HG02973 (cell line): Measurements from ENCODE around the gene ABLIM3.

Experiments used
- ATAC-seq: cut with Tn5 transposase; IDR thresholded peaks from one replicate; pipeline ENCODE4 v1.9.1; 2021; ENCODE audit warnings: moderate library complexity; ENCODE audit not compliant: unreplicated experiment

The ABLIM3 gene

DNA sequence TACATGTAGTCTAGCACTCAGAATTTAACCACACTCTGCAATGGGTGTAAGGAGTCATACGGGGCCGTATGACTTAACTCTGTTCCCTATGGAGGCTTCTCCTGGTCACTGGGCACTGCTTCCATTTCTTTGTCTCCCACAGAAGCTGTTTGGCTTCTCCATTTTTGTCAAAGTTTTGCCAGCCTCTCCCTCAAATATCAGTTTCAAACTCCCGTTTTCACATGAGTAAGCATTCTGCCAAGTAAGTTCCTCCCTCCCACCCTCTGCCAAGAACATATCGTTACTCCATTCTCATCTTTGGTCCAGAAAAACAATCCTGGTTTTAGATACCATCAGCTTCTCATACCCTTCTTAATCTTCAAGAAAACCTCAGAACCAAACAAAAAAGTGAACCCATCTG lies 136.5 kb downstream of the ABLIM3 start:
- ATAC-seq = no peak

DNA sequence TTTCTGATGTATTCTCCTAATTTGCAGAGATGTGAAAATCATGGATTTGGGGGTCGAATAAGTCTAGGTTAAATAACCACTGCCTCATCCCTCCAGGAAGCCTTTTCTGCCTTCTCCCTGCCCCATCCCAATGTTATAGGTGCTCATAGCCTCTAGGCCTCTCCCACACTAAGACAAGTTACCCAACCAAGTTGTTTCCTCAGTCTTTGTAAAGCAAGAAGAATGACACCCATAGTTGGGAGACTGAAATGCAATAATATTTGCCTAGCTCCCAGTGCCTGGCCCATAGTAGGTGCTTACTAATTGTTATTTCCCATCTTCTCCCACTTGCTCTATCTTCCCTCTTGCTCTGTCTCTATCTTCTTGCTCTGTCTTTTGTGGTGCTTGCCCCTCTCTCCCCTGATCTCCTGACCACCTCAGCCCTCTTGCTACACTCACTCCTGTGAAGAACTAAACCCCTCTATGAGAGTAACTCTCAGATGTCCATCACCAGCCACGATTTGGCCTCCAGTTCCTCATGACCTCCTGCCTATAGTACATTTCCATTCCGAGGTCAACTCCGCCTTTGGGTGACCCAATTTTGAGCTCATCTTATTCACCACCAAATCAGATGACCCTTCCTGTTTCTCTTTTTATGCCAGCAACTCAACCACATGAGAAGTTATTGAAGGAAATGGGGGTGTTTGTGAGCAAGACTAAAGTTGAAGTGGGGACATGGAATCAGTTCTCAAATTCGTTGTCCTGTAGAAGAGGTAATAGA lies 137.3 kb downstream of the ABLIM3 start:
- no peak for ATAC-seq

DNA sequence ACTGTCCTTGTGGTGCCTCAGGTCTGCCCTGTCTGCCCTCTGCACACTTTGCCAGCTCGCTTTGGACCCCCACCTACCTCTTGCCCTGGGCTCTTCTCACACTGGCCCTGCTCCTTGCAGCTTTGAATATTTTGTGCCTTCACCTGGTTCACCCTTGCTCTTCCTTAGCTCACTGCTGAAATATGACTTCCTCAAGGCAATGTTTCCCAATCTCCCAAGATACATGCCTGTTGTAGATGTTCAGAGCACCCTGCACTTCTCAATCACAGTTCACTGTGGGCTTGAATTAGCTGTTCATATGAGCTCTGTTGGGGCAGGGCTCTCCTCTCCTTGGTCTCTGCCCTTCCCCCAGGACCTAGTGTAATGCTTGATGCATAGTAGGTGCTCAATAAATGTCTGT lies 138.4 kb downstream of the ABLIM3 start:
- no peak for ATAC-seq

DNA sequence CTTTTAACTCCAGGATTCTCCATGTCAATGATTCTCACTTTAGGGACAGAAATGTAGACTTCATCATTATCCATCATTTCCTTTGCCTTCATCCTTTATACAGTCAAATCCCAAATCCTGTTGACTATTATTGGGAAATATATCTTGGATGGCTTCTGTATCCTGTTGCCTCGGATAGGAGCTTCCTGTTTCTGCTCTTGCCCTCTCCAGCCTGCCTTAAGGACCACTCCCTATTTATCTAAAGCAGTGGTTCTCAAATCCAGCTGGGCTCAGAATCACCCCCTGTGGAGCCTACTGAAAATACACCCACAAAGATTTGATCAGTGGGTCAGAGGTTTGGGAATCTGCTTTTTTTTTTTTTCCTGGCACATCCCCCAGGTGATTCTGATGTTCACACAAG lies 138.8 kb downstream of the ABLIM3 start:
- no peak for ATAC-seq

DNA sequence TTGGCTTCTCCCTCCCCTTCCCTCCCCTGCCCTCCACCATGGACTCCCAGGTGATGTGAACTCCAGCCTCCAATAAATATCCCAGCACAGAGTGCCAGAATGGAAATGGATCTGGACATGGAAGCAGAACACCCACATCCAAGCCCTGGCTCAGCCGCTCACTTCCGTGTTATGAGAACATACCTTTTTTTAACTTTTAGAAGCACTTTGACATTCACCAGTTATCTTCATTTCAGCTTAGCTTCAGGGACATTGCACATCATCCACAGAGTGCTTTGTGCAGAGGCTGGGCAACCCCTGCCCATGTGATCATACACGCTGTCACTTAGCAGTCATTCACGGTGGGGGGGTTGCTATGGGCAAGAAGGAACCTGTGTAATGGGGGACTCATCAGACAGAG lies 139.5 kb downstream of the ABLIM3 start:
- ATAC-seq = no peak

DNA sequence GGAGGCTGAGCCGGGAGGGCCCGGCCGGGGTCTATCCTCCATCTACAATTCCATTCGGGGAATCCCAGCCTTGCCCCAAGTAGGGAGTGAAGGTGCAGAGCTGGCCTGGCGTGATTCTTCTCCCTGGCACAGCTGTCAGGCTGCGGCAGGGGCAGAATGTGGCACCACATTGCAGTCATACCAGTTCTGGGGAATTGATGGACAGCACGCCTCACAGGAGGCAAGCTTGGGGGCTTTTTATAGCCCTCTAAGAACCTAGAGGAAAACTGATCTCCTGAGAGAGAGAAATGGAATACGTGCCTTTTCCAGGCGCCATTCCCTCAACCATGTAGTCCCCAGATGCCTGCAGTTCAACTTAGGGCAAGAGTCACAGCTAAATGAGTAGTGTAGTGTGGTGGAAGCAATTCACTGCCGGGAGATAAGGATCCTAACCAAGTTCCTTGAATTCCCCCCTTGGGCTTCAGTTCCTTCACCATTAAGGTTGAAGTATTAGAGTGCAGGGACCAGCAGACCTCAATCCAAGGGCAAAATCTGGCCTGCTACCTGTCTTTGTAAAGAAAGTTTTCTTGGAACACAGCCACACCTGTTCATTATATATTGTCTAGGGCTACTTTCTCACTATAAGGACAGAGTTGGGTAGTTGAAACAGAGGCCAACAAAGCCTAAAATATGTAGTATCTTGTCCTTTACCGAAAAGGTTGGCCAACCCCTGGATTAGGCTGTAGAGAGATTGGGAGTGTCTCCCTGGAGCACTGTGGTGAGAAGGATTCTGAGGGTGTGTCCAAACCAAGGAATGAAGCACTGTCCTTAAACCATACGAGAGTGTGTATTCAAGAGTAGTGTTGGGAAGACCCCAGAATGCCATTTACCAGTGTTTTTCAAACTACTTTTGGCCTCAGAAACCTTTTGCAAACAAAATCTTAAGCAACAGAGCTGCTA lies 141.0 kb downstream of the ABLIM3 start:
- no peak for ATAC-seq

DNA sequence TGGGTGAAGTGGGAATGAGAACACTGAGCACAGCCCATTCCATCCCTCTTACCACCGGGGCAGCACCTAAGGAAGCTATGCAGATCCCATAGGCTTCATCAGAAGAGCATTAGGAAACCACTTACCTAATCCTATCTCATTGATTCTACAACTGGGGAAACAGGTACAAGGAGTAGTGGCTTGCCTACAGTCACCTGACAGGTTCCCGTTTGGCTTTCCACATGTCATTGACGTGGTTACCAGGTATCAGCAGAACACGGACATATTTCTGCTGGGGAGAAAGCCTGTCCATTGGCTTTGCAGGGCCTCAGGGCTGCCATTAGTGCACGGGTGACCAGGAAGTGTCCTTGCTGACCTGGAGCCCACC lies 141.7 kb downstream of the ABLIM3 start:
- no peak for ATAC-seq

DNA sequence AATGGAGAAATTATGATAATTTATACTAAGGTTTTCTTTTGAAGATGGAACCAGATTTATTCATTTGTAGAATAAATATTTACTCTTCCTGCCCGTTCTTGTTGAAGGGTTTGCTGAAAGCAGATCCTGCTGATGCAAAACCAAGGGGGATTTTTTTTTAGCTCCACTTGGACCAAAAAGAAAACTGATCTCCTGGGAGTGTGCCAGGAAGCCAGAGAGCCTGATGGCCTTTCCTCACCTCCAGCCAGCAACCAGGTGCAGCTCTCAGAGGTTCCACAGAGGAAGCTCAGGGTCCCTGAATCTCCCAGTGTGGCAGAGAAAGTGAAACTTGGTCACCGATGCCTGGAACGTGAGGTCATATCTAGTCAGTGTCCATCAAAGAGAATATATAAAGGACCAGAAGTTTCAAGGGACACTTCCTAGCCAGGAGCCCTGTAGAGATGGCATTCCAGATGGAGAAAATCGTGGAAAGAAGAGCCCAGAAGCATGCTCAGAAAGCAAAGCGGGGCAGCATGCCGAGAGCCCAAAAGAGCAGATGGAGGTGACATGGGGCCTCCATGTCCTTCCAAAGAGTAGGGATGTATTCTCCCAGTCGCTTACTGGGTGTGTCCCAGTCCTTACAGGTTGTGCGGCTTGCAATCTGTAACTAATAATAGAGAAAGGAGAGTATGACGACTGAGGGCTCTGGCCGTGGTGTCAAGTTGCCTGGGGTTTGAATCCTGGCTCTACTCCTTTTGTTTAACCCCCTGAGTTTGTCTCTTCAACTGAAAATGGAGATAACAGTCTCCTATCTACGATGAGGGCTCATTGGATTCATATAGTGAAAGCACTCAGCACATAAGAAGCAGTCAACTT lies 142.6 kb downstream of the ABLIM3 start:
- no peak for ATAC-seq

DNA sequence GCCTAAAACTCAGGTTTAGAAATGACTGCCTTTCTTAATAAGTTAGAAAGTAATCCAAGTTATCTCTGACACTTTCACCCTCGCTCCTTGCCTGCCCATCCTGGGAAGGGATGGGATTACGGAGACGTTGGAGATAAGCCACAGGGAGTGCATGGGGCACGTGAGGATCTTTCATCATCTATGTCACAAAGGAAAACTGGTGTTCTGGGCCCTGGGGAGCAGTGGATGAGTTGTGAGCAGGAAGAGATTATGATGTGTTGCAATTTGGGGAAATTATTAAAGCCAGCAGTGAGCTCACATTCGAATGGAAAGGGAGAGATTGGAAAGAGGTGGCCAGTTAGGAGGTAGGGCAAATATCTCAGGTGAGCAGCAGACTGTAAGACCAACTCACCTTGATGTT lies 143.2 kb downstream of the ABLIM3 start:
- ATAC-seq = no peak

DNA sequence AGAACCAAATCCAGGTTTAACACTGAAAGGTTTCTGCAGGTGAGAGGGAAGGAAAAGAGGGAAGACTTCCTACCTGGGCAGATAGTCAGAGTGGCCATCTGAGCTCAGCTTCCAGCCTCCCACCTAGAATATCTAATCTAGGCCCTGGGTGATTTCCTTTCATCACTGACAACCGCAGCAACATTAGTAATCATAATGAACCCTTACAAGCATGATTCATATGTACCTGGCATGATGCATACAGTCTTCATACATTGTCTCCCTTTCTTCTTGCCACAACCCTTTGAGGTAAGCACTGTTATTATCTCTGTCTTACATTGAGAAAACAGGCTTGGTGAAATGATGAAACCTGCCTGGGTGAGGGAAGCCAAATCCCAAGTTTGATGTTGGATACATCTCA lies 143.9 kb downstream of the ABLIM3 start:
- ATAC-seq = no peak

DNA sequence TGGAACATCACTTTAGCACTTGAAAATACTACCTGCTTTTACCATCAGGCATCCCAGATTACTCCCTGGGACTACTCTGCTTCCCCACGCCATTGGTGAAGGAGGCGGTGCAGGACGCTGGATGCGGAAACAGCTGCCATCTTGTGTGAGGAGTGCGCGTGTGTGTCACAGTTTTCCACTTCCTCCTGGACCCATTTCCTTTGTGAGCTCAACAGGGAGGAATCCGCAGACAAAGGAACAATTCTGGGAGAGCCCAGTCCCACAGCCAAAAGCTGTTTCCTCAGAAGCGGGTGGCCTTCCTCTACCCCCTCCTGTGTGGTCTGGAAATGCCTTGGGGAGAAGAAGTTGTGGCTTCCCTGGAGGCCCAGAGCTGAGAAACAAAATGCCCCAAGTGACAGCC lies 147.1 kb downstream of the ABLIM3 start:
- no peak for ATAC-seq

DNA sequence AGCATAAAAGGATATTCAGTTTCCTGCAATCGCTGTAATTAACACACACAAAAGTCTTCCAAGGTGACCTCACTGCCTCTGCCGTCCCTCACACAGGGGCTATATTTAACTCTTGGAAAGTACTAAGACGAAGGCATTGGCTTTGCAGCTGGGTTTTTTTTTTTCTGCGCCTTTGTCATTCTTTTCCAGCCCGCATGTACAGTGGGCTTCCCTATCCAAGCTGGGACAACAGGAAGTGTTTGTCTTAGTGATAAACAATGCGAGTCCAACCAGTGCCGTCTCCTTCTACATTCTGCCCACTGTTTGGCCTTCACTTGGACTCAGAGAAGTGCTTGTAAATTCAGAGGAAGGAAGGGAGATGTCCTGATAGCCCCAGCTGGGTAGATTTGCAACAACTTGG lies 148.0 kb downstream of the ABLIM3 start:
- no peak for ATAC-seq

DNA sequence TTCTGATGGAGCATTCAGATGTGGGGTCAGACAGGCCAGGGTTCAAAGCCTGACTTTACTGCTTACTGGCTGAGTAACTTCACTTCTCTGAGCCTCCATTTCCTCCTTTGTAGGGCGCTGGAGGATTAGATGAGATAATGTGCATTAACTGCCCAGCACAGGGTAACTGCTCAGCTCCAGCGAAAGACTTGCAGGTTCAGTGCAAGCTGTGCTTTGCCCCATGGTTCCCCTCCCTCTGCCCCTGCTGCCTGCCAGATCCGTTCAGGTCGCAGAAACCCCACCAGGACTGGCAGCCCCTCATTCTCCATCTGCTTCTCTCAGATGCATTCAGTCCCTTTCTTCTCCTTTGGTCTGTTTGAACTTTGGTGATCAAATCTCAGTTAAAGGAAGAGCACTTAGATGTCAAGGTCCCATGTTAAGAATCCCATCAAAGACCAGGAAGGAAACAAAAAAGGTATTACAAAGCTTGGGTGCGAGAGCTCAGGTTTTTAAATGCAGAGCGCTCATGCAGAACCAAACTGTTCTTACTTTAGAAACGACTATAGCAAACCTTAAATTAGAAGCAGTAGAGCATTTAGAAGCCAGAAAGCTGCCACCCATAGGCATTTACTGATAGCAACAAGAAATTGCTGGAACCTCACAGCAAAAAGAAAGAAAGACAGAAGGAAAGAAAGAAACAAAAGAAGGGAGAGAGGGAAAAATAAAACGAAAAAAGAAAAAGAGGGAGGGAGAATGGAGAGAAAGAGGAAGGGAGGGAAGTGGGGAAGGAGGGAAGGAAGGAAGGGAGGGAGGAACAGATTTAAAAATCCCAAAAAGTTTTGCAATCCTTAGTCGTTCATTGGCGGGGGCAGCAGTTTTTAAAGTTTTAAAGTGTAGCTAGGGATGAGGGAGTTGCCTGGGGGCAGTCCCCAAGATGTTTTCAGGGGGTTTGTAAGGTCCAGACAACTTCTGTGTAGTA lies 153.9 kb downstream of the ABLIM3 start:
- ATAC-seq = no peak

DNA sequence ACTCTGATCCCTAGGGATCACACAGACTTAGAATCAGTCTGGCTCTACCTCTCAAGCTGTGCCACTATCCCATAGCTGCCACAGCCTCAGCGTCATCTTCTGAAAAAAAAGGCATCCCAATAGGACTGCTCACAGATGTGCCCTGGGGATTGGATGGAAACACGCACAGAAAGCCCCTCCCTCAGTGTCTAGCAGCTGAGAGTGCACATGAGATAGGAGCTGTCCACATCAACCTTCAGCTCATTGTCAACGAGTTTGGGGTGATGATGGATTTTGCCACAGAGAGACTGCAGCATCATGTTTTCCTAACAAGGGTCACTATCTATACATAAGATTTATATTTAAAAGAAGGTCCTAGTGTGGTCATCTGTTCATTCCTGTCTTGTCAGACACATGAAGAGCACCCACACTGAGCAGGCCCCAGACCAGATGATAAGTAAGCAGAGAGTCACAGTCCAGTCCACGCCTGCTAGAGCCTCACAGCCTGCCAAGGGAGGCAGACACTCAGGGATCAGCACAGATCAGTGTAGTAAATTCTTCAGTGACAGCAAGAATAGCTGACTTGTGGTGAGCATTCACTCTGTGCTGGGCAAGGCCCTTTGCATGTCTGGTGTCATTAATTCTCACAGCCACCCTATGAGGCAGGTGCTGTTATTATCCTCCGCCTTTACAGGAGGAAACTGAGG lies 156.2 kb downstream of the ABLIM3 start:
- ATAC-seq = no peak

DNA sequence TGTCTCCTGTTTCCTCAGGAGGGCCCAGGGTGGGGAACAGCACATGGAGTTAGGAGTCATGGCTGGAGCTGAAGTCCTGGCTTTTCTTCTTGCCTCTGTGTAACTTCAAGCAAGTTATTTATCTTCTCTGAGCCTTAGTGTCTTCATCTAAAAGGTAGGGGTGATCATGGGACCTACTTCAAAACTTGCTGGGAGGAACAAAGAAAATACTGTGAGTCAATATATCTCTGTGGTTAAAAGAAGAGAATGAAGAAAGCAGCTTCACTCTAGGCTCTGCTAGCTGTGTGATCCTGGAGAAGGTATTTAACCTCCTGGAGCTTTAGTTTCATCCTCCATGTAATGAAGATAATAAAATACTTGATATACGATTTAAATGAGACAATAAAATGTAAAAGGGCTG lies 156.9 kb downstream of the ABLIM3 start:
- no peak for ATAC-seq

DNA sequence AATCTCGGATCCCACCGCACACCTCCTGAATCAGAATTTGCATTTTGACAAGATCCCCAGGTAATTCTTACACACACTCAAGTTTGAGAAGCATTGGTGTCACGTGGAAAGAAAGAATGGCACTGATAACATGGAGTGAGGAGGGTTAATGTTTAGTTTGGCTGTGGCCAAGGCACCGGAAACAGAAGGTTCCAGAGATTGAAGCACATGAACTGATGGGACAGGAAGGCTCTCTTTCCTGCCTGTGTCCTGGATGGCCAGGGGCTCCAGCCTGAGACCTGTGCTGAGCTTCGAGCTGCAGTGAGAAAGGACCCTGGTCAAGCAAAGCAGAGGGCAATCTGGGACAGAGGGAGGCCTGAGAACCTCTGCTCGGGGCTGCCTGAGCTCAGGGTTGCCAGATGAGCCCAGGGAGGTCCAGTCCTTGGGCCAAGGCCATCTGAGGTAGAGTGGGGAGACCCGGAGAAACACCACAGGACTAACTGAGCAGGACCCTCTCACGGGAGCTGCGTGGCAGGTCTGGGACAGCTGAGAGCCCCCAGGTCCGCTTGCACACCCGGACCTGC lies 157.6 kb downstream of the ABLIM3 start:
- no peak for ATAC-seq

DNA sequence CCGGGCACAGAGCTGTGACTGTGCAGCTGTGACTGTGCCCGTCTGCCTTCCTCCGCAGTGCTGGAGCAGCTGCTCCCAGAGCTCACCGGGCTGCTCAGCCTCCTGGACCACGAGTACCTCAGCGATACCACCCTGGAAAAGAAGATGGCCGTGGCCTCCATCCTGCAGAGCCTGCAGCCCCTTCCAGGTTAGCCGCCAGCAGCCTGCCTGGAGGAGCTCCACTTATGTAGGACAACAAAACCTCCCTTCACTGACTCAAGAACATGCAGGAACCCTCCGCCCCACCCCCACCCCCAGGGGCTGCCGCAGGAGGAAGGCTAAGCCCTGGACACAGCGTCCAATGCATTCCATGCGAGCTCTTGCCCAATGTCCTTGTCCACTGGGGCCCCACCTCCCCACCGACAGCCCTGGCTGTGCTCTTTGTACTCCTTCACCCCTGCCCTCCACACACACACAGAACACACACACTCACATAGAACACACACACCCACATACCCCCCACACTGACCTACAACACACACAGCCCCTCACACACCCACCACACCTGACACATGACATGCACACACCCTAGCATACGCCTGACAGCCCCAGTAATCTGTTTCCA lies 158.3 kb downstream of the ABLIM3 start:
- ATAC-seq = no peak

DNA sequence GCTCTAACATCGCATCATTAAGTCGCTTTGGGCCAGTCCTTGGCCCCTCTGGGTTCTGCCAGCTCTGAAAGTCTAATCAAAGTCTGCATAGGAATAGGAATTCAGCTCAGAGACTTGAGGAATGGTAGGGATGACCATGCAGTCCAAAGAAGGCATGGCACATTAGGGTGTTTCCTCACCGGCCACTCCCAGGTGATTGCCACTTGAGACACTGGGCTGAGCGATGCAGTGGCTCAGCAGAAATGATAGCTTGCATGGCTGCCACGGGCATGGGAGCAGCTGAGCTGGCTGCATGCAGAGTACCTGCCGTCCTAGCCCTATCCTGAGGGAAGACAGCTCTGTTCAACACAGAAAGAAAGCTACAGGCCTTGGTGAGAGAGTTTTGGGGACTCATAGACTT lies 159.1 kb downstream of the ABLIM3 start:
- ATAC-seq = no peak
